ENCODE measurements around the gene ABCB7. TPM values are rescaled to one million over a fixed set of nuclear protein-coding genes. Genes with fewer than 3 reads are reported as not detected.

The ABCB7 gene
- total and polyA plus RNA-seq, 2 of the 4 experiments (the other 2 are of a cell fraction) = 9.3 to 15.8 TPM

DNA sequence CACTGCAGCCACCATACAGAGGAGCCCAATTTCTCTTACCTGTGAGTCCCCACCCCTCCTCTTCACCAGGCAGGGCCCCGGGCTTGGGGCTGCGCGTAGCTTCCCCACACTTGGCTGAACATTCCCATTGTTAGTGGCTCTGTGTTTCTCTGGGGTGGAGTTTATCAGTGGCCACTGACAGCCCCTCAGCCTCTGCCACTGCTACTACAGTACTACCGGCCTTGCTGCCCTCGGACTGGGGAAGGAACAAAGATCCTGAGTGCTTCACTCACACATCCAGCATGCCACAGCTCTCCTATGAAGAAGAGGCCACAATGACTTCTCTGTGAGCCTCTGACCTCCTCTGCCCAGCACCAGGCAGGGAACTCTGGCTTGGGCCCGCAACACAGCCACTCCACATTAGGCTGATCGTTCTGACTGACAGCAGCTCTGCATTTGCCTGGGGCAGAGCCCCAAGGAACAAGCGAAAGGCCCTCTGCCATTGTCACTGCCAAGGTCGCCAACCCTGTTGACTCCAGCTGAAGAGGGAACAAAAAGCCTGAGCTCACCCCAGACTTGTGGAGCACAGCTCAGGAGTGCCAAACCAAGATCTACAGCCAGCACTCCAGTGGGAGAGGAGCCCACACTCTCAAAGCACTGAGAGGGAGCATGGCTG lies 24.0 kb downstream of the ABCB7 start:
- Histone ChIP-seq H3K27me3 (ENCODE audit: control insufficient read depth, insufficient read depth, low read length) (no peaks in the 10 kb centered on the region), H4K20me1 (ENCODE audit: insufficient read depth, low read length) (no peaks in the 10 kb centered on the region), H4K91ac (ENCODE audit: insufficient read depth, low read depth, low read length) (no peak overlapping the region), H2BK5ac (ENCODE audit: low read depth, low read length, poor library complexity, severe bottlenecking) (no peak overlapping the region), H3K4me3 (ENCODE audit: insufficient read depth, low read depth, low read length) (no peak overlapping the region), H3K9me1 (ENCODE audit: insufficient read depth, low read length) (no peaks in the 10 kb centered on the region; the same call in 1 of the 2 replicates), H3K27ac (ENCODE audit: insufficient read depth, low read length) (no peak overlapping the region), H4K5ac (ENCODE audit: low read depth, low read length) (no peak overlapping the region), H3K9ac (ENCODE audit: low read depth, low read length) (no peak overlapping the region), H2BK20ac (ENCODE audit: low read depth, low read length) (no peak overlapping the region), H2BK120ac (ENCODE audit: low read depth, low read length) (no peak overlapping the region), H3K18ac (ENCODE audit: low read depth, low read length) (no peak overlapping the region), H2AK9ac (replicated peaks; ENCODE audit: low read depth, low read length, poor library complexity) (no peak overlapping the region), H3K9me3 (ENCODE audit: control insufficient read depth, insufficient read depth, low read length) (no peaks in the 10 kb centered on the region), H3K4ac (ENCODE audit: low read depth, low read length) (no peak overlapping the region), H3K14ac (replicated peaks; ENCODE audit: low read depth, low read length) (no peak overlapping the region), H2AK5ac (ENCODE audit: low read depth, low read length) (no peak overlapping the region), H2BK15ac (ENCODE audit: low read depth, low read length) (no peak overlapping the region), H3K4me2 (ENCODE audit: low read depth, low read length) (no peak overlapping the region), H2AFZ (replicated peaks; ENCODE audit: low read length, poor library complexity) (no peak overlapping the region), H3K4me1 (ENCODE audit: control insufficient read depth, insufficient read depth, low read length) (no peaks in the 10 kb centered on the region), H3K23ac (ENCODE audit: low read depth, low read length) (no peak overlapping the region), H4K8ac (ENCODE audit: low read depth in 2 of 2, low read length in 2 of 2) (no peak overlapping the region), H3K56ac (ENCODE audit: extremely low read depth, insufficient read depth, low read length) (no peak overlapping the region), H3K36me3 (ENCODE audit: control insufficient read depth, insufficient read depth, low read length) (no peaks in the 10 kb centered on the region), H3K79me1 (ENCODE audit: low read depth in 1 of 2, low read length in 2 of 2) (no peaks in the 10 kb centered on the region)
- ATAC-seq (ENCODE audit: low read depth) = no peak
- intact Hi-C loops (cut with micrococcal nuclease) (no loop called here), dilution Hi-C loops (cut with HindIII; ENCODE audit: low sequenced_read_pairs, unreplicated experiment) (no loop called here), in situ Hi-C loops (cut with MboI; ENCODE audit: low sequenced_read_pairs) (no loop called here)
- no TSS peak for BruUV-seq (replicated peaks)
- no peak for DNase-seq
- CTCF ChIA-PET = no interaction called here
- 100% methylated on average over 1 of the region's 9 CpGs; no CpG with 5 or more reads in 1 of the 2 experiments for WGBS, 2 experiments (ENCODE audit: extremely low coverage in 2 of 2, insufficient read length in 1 of 2)
- no peak for TF ChIP-seq MAFK (IDR thresholded peaks at IDR 0.05; ENCODE audit: low read depth, low read length)
- TF ChIP-seq RAD21 (IDR thresholded peaks at IDR 0.05; ENCODE audit: low read length) = no peak
- no peak for TF ChIP-seq CEBPB (IDR thresholded peaks at IDR 0.05; ENCODE audit: low read depth, low read length)
- TF ChIP-seq, protein P1, sequence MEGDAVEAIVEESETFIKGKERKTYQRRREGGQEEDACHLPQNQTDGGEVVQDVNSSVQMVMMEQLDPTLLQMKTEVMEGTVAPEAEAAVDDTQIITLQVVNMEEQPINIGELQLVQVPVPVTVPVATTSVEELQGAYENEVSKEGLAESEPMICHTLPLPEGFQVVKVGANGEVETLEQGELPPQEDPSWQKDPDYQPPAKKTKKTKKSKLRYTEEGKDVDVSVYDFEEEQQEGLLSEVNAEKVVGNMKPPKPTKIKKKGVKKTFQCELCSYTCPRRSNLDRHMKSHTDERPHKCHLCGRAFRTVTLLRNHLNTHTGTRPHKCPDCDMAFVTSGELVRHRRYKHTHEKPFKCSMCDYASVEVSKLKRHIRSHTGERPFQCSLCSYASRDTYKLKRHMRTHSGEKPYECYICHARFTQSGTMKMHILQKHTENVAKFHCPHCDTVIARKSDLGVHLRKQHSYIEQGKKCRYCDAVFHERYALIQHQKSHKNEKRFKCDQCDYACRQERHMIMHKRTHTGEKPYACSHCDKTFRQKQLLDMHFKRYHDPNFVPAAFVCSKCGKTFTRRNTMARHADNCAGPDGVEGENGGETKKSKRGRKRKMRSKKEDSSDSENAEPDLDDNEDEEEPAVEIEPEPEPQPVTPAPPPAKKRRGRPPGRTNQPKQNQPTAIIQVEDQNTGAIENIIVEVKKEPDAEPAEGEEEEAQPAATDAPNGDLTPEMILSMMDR (conservative IDR thresholded peaks at IDR 0.05; ENCODE audit: low read depth, low read length) = no peak
- TF ChIP-seq SMC3 (IDR thresholded peaks at IDR 0.05; ENCODE audit: low read depth, low read length) = no peak
- TF ChIP-seq, protein P2, sequence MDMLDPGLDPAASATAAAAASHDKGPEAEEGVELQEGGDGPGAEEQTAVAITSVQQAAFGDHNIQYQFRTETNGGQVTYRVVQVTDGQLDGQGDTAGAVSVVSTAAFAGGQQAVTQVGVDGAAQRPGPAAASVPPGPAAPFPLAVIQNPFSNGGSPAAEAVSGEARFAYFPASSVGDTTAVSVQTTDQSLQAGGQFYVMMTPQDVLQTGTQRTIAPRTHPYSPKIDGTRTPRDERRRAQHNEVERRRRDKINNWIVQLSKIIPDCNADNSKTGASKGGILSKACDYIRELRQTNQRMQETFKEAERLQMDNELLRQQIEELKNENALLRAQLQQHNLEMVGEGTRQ (IDR thresholded peaks at IDR 0.05; ENCODE audit: low read depth, low read length) = no peak
- TF ChIP-seq BHLHE40 (IDR thresholded peaks at IDR 0.05; ENCODE audit: low read depth, low read length) = no peak
- TF ChIP-seq MAZ (IDR thresholded peaks at IDR 0.05; ENCODE audit: borderline replicate concordance, low read depth, low read length) = no peak
- TF ChIP-seq NFE2L2 (IDR thresholded peaks at IDR 0.05; ENCODE audit: low read depth, low read length) = no peak
- POLR2A ChIA-PET (ENCODE audit: unreplicated experiment) = no interaction called here

All from IMR-90 (cell line).